ENCODE measurements around the gene DIS3.
"Not testable (repeated sequence)": the region's sequence is repeated elsewhere in the genome, so short reads cannot be mapped to it uniquely, and the experiment has no call there.

The DIS3 gene
- total RNA-seq: 119 to 241 reads per million in 2 experiments

GRCh38 chr13:72781451-72782439 lies at the start of gene DIS3, which contains the start of gene PIBF1:
DIS3 (minus strand) TSS chr13:72781900; CDS start chr13:72781832, 68 bp downstream.
PIBF1 (plus strand) TSS chr13:72782133; CDS start chr13:72783470, 1,337 bp downstream.
- DNase-seq (ENCODE audit: low read depth): peak; percentile 93

- DNase-seq (ENCODE audit: low read depth): no peak
Observed at GRCh38 chr13:72823724-72824123, 42.0 kb upstream of the DIS3 start.

- no peak for DNase-seq (ENCODE audit: low read depth)
Observed at GRCh38 chr13:72823081-72823480, 41.4 kb upstream of the DIS3 start.

- no peak for DNase-seq (ENCODE audit: low read depth)
Observed at GRCh38 chr13:72820898-72821279, 39.2 kb upstream of the DIS3 start.

- DNase-seq (ENCODE audit: low read depth): no peak
Observed at GRCh38 chr13:72820156-72820897, 38.6 kb upstream of the DIS3 start.

- DNase-seq (ENCODE audit: low read depth): no peak
Observed at GRCh38 chr13:72808917-72809500, 27.3 kb upstream of the DIS3 start.

- not testable (repeated sequence) for DNase-seq (ENCODE audit: low read depth)
Observed at GRCh38 chr13:72806514-72806913, 24.8 kb upstream of the DIS3 start.

GRCh38 chr13:72805676-72806346 lies 24.1 kb upstream of the DIS3 start:
- no peak for DNase-seq (ENCODE audit: low read depth)

GRCh38 chr13:72804301-72804700 lies 22.6 kb upstream of the DIS3 start:
- no peak for DNase-seq (ENCODE audit: low read depth)

GRCh38 chr13:72798817-72799216 lies 17.1 kb upstream of the DIS3 start:
- no peak for DNase-seq (ENCODE audit: low read depth)

GRCh38 chr13:72792640-72793039 lies 10.9 kb upstream of the DIS3 start:
- no peak for DNase-seq (ENCODE audit: low read depth)

- DNase-seq (ENCODE audit: low read depth): no peak
Observed at GRCh38 chr13:72788831-72789230, 7.1 kb upstream of the DIS3 start.

GRCh38 chr13:72784679-72785078 lies 3.0 kb upstream of the DIS3 start:
- not testable (repeated sequence) for DNase-seq (ENCODE audit: low read depth)

GRCh38 chr13:72782717-72783116 lies 1.0 kb upstream of the DIS3 start:
- DNase-seq (ENCODE audit: low read depth): no peak

GRCh38 chr13:72774019-72774418 lies 7.7 kb downstream of the DIS3 start:
- DNase-seq (ENCODE audit: low read depth): no peak

- DNase-seq (ENCODE audit: low read depth): no peak
Observed at GRCh38 chr13:72763411-72763810, 18.3 kb downstream of the DIS3 start.

GRCh38 chr13:72760189-72760588 lies 21.5 kb downstream of the DIS3 start:
- DNase-seq (ENCODE audit: low read depth): no peak

GRCh38 chr13:72757792-72758535 lies 23.7 kb downstream of the DIS3 start:
- no peak for DNase-seq (ENCODE audit: low read depth)

GRCh38 chr13:72754111-72754510 lies 27.6 kb downstream of the DIS3 start:
- no peak for DNase-seq (ENCODE audit: low read depth)

- no peak for DNase-seq (ENCODE audit: low read depth)
Observed at GRCh38 chr13:72751220-72751619, 30.5 kb downstream of the DIS3 start.

GRCh38 chr13:72745260-72745659 lies 36.4 kb downstream of the DIS3 start:
- DNase-seq (ENCODE audit: low read depth): no peak

Data from T follicular helper cell (primary cell).